ENCODE measurements around the gene CFAP99. TPM values are rescaled to one million over a fixed set of nuclear protein-coding genes. Genes with fewer than 3 reads are reported as not detected.

CFAP99 gene
- total RNA-seq (10 to 100 TPM in 1 of 7 donors, 1 to 10 TPM in 3, not detected in 3; 1.1 to 12.9 (median 1.4) TPM), polyA plus RNA-seq (under 1 TPM in 1 of 2 donors, not detected in 1; 0.10 TPM)
- long read RNA-seq, donor 1: 0 reads
- long read RNA-seq, donor 2: 0 reads
- long read RNA-seq, donor 3: 0 reads

DNA sequence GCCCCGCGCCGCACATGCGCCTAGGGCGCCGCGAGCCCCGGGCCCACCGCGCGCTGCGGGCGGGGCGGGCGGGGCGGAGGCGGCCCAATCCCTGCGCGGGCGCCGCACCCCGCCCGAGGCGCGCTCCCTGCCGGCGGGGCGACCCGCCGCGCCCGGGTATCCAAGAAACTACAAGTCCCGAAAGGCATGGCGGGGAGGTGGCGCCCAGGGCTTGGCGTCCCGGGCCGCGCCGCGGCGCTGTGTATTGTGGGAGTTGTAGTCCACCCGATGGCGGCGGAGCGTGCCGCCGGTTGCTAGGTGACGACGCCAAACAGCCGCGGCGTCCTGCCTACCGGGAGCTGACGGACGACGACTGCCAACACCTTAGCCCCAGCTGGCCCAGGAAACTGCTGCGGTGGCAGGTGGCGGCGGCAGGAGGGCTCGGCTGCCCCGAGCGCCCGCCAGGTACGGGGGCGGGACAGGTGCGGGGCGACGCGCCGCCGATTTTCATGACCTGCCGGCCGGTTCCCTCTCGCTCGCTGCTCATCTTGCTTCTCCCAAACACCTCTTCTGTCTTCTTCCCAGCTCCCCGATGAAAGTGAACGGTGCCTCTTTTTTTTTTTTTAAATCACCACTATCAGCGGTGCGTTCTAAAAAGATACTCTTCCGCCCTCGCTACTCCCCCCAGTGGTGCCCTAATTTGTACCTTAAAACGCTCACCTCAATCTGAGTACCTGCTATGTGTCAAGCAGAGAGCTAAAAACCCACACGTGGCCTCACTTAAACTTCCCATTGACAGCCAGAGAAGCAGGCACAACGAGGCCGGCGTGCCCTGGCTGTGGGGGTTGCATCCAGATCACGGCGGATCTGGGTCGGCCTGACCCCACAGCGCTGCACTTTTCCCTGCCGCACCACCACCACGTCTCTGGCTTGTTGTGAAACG lies at the start of gene CFAP99:
TSS of gene CFAP99 (plus strand) at position 306 of the 922 bp plus-strand sequence.
- peaks cover 3% of the 10 kb centered on the region for H3K27me3 ChIP-seq
- peak within 1 kb of the TSS; percentile 41 for H3K4me3 ChIP-seq
- WGBS, 3 donors: 0 to 1% (median 1%) methylated on average over 85 to 94 of the region's 94 CpGs
- no peaks in the 10 kb centered on the region for H3K9me3 ChIP-seq
- peak; percentile 91 to 97 (median 95) for DNase-seq
- H3K27ac ChIP-seq: no peak within 1 kb of the TSS
- H3K4me1 ChIP-seq (ENCODE audit: insufficient read depth): peaks cover 10% of the 10 kb centered on the region
- intact Hi-C loops (cut with DNase I): loop anchor here (5.0 to 10.0 kb wide), 4 partner anchors 154 to 177 kb away; partner anchors contain the start of genes HAUS3 (in 1 of the 4), MXD4 (in 1 of the 4) and POLN (in 1 of the 4)
- no peak for TF ChIP-seq POLR2A (IDR thresholded peaks at IDR 0.05)
- TF ChIP-seq EP300 (IDR thresholded peaks at IDR 0.05): no peak
- TF ChIP-seq, protein P1, sequence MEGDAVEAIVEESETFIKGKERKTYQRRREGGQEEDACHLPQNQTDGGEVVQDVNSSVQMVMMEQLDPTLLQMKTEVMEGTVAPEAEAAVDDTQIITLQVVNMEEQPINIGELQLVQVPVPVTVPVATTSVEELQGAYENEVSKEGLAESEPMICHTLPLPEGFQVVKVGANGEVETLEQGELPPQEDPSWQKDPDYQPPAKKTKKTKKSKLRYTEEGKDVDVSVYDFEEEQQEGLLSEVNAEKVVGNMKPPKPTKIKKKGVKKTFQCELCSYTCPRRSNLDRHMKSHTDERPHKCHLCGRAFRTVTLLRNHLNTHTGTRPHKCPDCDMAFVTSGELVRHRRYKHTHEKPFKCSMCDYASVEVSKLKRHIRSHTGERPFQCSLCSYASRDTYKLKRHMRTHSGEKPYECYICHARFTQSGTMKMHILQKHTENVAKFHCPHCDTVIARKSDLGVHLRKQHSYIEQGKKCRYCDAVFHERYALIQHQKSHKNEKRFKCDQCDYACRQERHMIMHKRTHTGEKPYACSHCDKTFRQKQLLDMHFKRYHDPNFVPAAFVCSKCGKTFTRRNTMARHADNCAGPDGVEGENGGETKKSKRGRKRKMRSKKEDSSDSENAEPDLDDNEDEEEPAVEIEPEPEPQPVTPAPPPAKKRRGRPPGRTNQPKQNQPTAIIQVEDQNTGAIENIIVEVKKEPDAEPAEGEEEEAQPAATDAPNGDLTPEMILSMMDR (IDR thresholded peaks at IDR 0.05): no peak
- no peaks in the 10 kb centered on the region for H3K36me3 ChIP-seq

DNA sequence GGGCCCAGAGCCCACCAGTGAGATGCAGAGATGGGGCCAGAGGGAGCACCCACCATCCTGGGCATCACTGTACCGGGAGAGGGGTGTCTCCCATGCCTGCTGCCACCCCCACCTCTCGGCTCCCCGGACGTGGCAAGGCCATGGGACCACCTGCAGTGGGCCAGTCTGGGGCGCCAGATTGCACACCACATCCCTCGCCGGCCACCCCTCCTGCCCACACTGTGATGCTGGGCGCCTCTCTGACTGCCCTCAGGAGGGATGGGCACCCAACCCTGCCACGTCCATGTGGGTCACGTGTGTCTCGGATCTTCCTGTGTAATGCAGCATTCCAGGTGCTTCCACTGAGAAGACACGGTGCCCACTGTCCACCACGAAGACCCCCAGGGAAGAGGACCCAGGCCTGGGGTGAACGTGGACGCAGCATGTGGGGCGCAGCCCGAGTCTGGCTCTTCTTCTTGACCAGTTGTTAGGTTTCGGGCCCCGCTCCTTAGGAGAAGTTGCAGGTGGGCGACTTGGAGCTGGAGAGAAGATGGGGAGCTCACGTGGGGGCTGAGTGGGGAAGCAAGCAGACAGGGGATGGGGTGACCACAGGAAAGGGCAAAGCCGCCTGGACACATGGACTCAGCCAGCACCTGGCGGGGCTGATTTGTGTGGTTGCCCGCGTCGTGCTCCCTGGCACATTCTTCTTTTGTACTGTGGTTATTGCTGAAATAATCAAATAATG lies 48.0 kb upstream of the CFAP99 start:
- Histone ChIP-seq H3K27ac (no peak overlapping the region), H3K27me3 (no peaks in the 10 kb centered on the region), H3K9me3 (no peaks in the 10 kb centered on the region), H3K4me1 (ENCODE audit: insufficient read depth) (no peaks in the 10 kb centered on the region), H3K4me3 (no peak overlapping the region), H3K36me3 (no peaks in the 10 kb centered on the region)
- 83 to 87% (median 87%) methylated on average over 25 to 26 of the region's 26 CpGs for WGBS, 3 donors
- peak in 1 of 5 donors; percentile 11 for DNase-seq
- TF ChIP-seq EP300 (IDR thresholded peaks at IDR 0.05): no peak
- TF ChIP-seq, protein P1 (IDR thresholded peaks at IDR 0.05): no peak
- no peak for TF ChIP-seq POLR2A (IDR thresholded peaks at IDR 0.05)
- intact Hi-C loops (cut with DNase I): no loop called here

GRCh38 chr4:2371765-2372487 lies 46.8 kb upstream of the CFAP99 start:
- no peak overlapping the region for H3K27ac ChIP-seq
- intact Hi-C loops (cut with DNase I): no loop called here
- TF ChIP-seq, protein P1 (IDR thresholded peaks at IDR 0.05): no peak
- TF ChIP-seq POLR2A (IDR thresholded peaks at IDR 0.05): no peak
- no peak for TF ChIP-seq EP300 (IDR thresholded peaks at IDR 0.05)
- 78 to 84% (median 82%) methylated on average over 27 of the region's 27 CpGs for WGBS, 3 donors
- no peaks in the 10 kb centered on the region for H3K9me3 ChIP-seq
- no peaks in the 10 kb centered on the region for H3K36me3 ChIP-seq
- no peak overlapping the region for H3K4me3 ChIP-seq
- H3K4me1 ChIP-seq (ENCODE audit: insufficient read depth): no peaks in the 10 kb centered on the region
- peak in 1 of 5 donors; percentile 6 for DNase-seq
- H3K27me3 ChIP-seq: no peaks in the 10 kb centered on the region
